Spleen (tissue), 7 donors: ENCODE measurements around the gene TLX2.

ENCODE experiments used
- CTCF ChIP-seq, 11 experiments: fragments of 200-600 bp in 7 of 11; fragments of 450-650 bp in 4 of 11; sonication (generic) in 4 of 11; IDR thresholded peaks in 8 of 11; conservative IDR thresholded peaks in 3 of 11; 1 replicate in 7 of 11; 2 replicates in 4 of 11; pipeline versions ENCODE4 v1.4.0 to v1.8.0; 2016 to 2021; ENCODE audit warnings: antibody characterized with exemption in 11 of 11, inconsistent platforms in 4 of 11, mild to moderate bottlenecking in 1 of 11
- POLR2A ChIP-seq, 3 donors: fragments of 450-650 bp; IDR thresholded peaks; one replicate each; pipeline ENCODE4 v1.5.1; 2017; ENCODE audit warnings: antibody characterized with exemption in 3 of 3, mild to moderate bottlenecking in 1 of 3
- donor health status: DM: no; HTN: no; CAD: no; lungs with moderate emphysema.
- donor health status: DM: no; HTN: no; CAD: no.
- donor health status: DM: no; HTN: no; CAD: no.

- TF ChIP-seq CTCF (IDR thresholded peaks at IDR 0.05 in 8 of 11, conservative IDR thresholded peaks at IDR 0.05 in 3 of 11) (no peak), POLR2A (IDR thresholded peaks at IDR 0.05) (no peak)
Measured at GRCh38 chr2:74566076-74566753, 52.0 kb downstream of the TLX2 start.
